GM18507 (cell line): ENCODE results near the gene GASK1B.

Experiments
- DNase-seq: peaks from one replicate; pipeline ENCODE4 v3.0.0; 2011; ENCODE audit warnings: low read depth; ENCODE audit not compliant: insufficient read length; ENCODE audit errors: extremely low spot score
- FAIRE-seq: peaks from 2 replicates; lab custom pipeline; 2011; peaks lifted over from hg19 to GRCh38; lab: Jason Lieb, UNC

Gene GASK1B

GRCh38 chr4:158157412-158157811, 15.4 kb downstream of the GASK1B start:
- DNase-seq, result no peak
- no peak for FAIRE-seq

- no peak for FAIRE-seq
These were observed 17.0 kb downstream of the GASK1B start for GRCh38 chr4:158155656-158156356.

GRCh38 chr4:158147151-158147550, 25.7 kb downstream of the GASK1B start:
- FAIRE-seq, result no peak
- no peak for DNase-seq

More at GRCh38 chr4:158155656-158156356, 17.0 kb downstream of the GASK1B start:
- no peak for DNase-seq

- DNase-seq (no peak), FAIRE-seq (no peak)
These were observed 26.1 kb downstream of the GASK1B start for GRCh38 chr4:158146736-158147135.

- DNase-seq (no peak), FAIRE-seq (no peak)
These were observed 33.7 kb downstream of the GASK1B start for GRCh38 chr4:158139086-158139485.

GRCh38 chr4:158134222-158134621, 38.6 kb downstream of the GASK1B start:
- DNase-seq (no peak), FAIRE-seq (no peak)

GRCh38 chr4:158133551-158133950, 39.3 kb downstream of the GASK1B start:
- DNase-seq, result no peak
- no peak for FAIRE-seq

GRCh38 chr4:158131027-158131426, 41.8 kb downstream of the GASK1B start:
- no peak for FAIRE-seq
- DNase-seq, result no peak

GRCh38 chr4:158130204-158130603, 42.6 kb downstream of the GASK1B start:
- no peak for FAIRE-seq

GRCh38 chr4:158129694-158130093, 43.1 kb downstream of the GASK1B start:
- DNase-seq (no peak), FAIRE-seq (no peak)

More at GRCh38 chr4:158130204-158130603, 42.6 kb downstream of the GASK1B start:
- no peak for DNase-seq

- DNase-seq, result no peak
- FAIRE-seq, result no peak
These were observed 44.3 kb downstream of the GASK1B start for GRCh38 chr4:158128540-158128939.

- no peak for FAIRE-seq
These were observed 47.5 kb downstream of the GASK1B start for GRCh38 chr4:158125310-158125709.

More at GRCh38 chr4:158125310-158125709, 47.5 kb downstream of the GASK1B start:
- DNase-seq, result no peak
